RPMI7951 (cell line): ENCODE measurements around the gene MEOX1. TPM values are rescaled to one million over a fixed set of nuclear protein-coding genes. Genes with fewer than 3 reads are reported as not detected.
"Not testable (repeated sequence)": the region's sequence is repeated elsewhere in the genome, so short reads cannot be mapped to it uniquely, and the experiment has no call there.

Experiments used
- DNase-seq: peaks from one replicate; pipeline ENCODE4 v3.0.0-alpha.2; 2012; ENCODE audit warnings: low read depth
- total RNA-seq: library from RNA; depleted of rRNA; stranded (reverse); fragments of >200 nt; shearing (Covaris generic); gene quantifications from 2 replicates; pipeline ENCODE4 v1.2.3, GENCODE V29; 2014; rRNA removed

Gene MEOX1
- under 0.01 TPM in 1 of 2 replicates, not detected in the other for total RNA-seq

- peak; percentile 86 for DNase-seq
These were observed at the start of gene MEOX1 for GRCh38 chr17:43661699-43662412. Gene MEOX1 (minus strand): TSS chr17:43661922. CDS start chr17:43661534, 388 bp downstream.

- DNase-seq: no peak
These were observed 48.4 kb upstream of the MEOX1 start for GRCh38 chr17:43710101-43710500.

GRCh38 chr17:43709210-43709609 lies 47.5 kb upstream of the MEOX1 start:
- DNase-seq: no peak

- no peak for DNase-seq
These were observed 45.5 kb upstream of the MEOX1 start for GRCh38 chr17:43707184-43707583.

GRCh38 chr17:43706235-43706634 lies 44.5 kb upstream of the MEOX1 start:
- DNase-seq: no peak

GRCh38 chr17:43703630-43704029 lies 41.9 kb upstream of the MEOX1 start:
- no peak for DNase-seq

GRCh38 chr17:43702637-43703036 lies 40.9 kb upstream of the MEOX1 start:
- DNase-seq: peak; percentile 28

GRCh38 chr17:43701318-43701743 lies 39.6 kb upstream of the MEOX1 start:
- DNase-seq: peak; percentile 92

GRCh38 chr17:43699438-43699756 lies 37.7 kb upstream of the MEOX1 start:
- no peak for DNase-seq

- no peak for DNase-seq
These were observed 37.1 kb upstream of the MEOX1 start for GRCh38 chr17:43698678-43699437.

- no peak for DNase-seq
These were observed 36.2 kb upstream of the MEOX1 start for GRCh38 chr17:43697937-43698336.

GRCh38 chr17:43696891-43697290 lies 35.2 kb upstream of the MEOX1 start:
- no peak for DNase-seq

- DNase-seq: peak; percentile 45
These were observed 34.5 kb upstream of the MEOX1 start for GRCh38 chr17:43695970-43696865.

GRCh38 chr17:43694081-43694870 lies 32.6 kb upstream of the MEOX1 start:
- DNase-seq: peak; percentile 70

GRCh38 chr17:43691317-43691693 lies 29.6 kb upstream of the MEOX1 start:
- no peak for DNase-seq

GRCh38 chr17:43690624-43691316 lies 29.0 kb upstream of the MEOX1 start:
- no peak for DNase-seq

- DNase-seq: no peak
These were observed 28.1 kb upstream of the MEOX1 start for GRCh38 chr17:43689814-43690213.

- no peak for DNase-seq
These were observed 27.4 kb upstream of the MEOX1 start for GRCh38 chr17:43689131-43689530.

- not testable (repeated sequence) for DNase-seq
These were observed 25.2 kb upstream of the MEOX1 start for GRCh38 chr17:43686957-43687356.

GRCh38 chr17:43683928-43684653 lies 22.4 kb upstream of the MEOX1 start:
- no peak for DNase-seq
